Fibroblast of villous mesenchyme (primary cell): ENCODE data around the gene MAPK10. TPM values are rescaled to one million over a fixed set of nuclear protein-coding genes. Genes with fewer than 3 reads are reported as not detected.
"Not testable (repeated sequence)": the region's sequence is repeated elsewhere in the genome, so short reads cannot be mapped to it uniquely, and the experiment has no call there.

Experiments
- DNase-seq: peaks from one replicate; pipeline ENCODE4 v3.0.0-alpha.2; 2010; ENCODE audit warnings: low read depth
- H3K4me3 ChIP-seq: 2 replicates; pipeline ENCODE4 v1.5.1; 2011; ENCODE audit warnings: low read depth, mild to moderate bottlenecking, low read length
- CTCF ChIP-seq: IDR thresholded peaks from 2 replicates; pipeline ENCODE4 v1.5.1; 2012; ENCODE audit warnings: low read depth, mild to moderate bottlenecking, low read length; ENCODE audit not compliant: insufficient read depth
- total RNA-seq: library from RNA; depleted of rRNA; stranded (reverse); fragments of >200 nt; gene quantifications from 2 replicates; pipeline ENCODE4 v1.2.3, GENCODE V29; 2012

Gene MAPK10
- total RNA-seq, 1 donor: 12.1 TPM

- no peak for TF ChIP-seq CTCF
- H3K4me3 ChIP-seq: no peak overlapping the region
- no peak for DNase-seq
Measured at GRCh38 chr4:86035688-86036087, 324.2 kb downstream of the MAPK10 start.

GRCh38 chr4:86034616-86035015 lies 325.2 kb downstream of the MAPK10 start:
- no peak overlapping the region for H3K4me3 ChIP-seq
- no peak for TF ChIP-seq CTCF
- DNase-seq: no peak

- peak; percentile 71 for DNase-seq
- H3K4me3 ChIP-seq: no peak overlapping the region
- TF ChIP-seq CTCF: no peak
Measured at GRCh38 chr4:86033171-86033570, 326.7 kb downstream of the MAPK10 start.

- no peak overlapping the region for H3K4me3 ChIP-seq
- DNase-seq: peak; percentile 89
Measured at GRCh38 chr4:86032476-86033022, 327.3 kb downstream of the MAPK10 start.

GRCh38 chr4:86031927-86032326 lies 327.9 kb downstream of the MAPK10 start:
- no peak for TF ChIP-seq CTCF
- no peak overlapping the region for H3K4me3 ChIP-seq
- no peak for DNase-seq

More at GRCh38 chr4:86032476-86033022, 327.3 kb downstream of the MAPK10 start:
- no peak for TF ChIP-seq CTCF

- DNase-seq: no peak
- no peak for TF ChIP-seq CTCF
- no peak overlapping the region for H3K4me3 ChIP-seq
Measured at GRCh38 chr4:86026720-86027119, 333.1 kb downstream of the MAPK10 start.

- not testable (repeated sequence) for H3K4me3 ChIP-seq, DNase-seq
Measured at GRCh38 chr4:86021671-86022070, 338.2 kb downstream of the MAPK10 start.
